Measurements from ENCODE around the gene CHCHD4. TPM values are rescaled to one million over a fixed set of nuclear protein-coding genes. Genes with fewer than 3 reads are reported as not detected.
"Not testable (repeated sequence)": the region's sequence is repeated elsewhere in the genome, so short reads cannot be mapped to it uniquely, and the experiment has no call there.

The CHCHD4 gene
- total RNA-seq, 4 donors from 2014 or later, result 21.2 to 27.0 (median 24.3) TPM

DNA sequence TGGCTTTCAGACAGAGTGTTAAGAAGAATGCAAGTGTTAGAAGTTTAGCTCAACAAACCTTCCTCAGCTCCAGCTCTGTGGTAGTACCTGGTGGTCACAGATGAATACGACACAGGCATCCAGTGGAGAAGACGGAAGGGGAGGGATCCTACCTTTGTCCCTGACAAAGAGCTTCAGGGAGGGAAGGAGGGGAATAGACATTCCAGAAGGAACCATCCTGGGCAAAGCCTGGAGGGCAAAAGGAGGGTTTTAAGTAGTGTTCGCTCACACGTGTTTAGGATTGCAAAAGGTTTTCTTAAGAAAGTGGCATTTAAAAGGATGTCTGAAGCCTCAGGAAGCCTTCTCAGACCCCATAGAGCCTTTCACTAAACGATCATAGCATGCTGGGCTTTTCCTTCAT is 2.8 kb downstream of the CHCHD4 start:
- 85% methylated on average over 5 of the region's 5 CpGs for WGBS
- intact Hi-C loops (cut with DNase I), result loop anchor here (5.0 kb wide), 1 partner anchor 225 kb away; no protein-coding TSS in a partner anchor
- H3K27me3 ChIP-seq, result no peaks in the 10 kb centered on the region
- H3K4me1 ChIP-seq, result peaks cover 28 to 50% (median 37%) of the 10 kb centered on the region in 4 donors
- H3K27ac ChIP-seq (replicated peaks in 1 of 4), result no peak overlapping the region
- H3K4me3 ChIP-seq, result no peak overlapping the region
- no peaks in the 10 kb centered on the region for H3K9me3 ChIP-seq
- peaks cover 0 to 37% (median 28%) of the 10 kb centered on the region in 4 donors for H3K36me3 ChIP-seq
- peak; percentile 21 for DNase-seq (ENCODE audit: extremely low spot score)
- TF ChIP-seq, protein P1, sequence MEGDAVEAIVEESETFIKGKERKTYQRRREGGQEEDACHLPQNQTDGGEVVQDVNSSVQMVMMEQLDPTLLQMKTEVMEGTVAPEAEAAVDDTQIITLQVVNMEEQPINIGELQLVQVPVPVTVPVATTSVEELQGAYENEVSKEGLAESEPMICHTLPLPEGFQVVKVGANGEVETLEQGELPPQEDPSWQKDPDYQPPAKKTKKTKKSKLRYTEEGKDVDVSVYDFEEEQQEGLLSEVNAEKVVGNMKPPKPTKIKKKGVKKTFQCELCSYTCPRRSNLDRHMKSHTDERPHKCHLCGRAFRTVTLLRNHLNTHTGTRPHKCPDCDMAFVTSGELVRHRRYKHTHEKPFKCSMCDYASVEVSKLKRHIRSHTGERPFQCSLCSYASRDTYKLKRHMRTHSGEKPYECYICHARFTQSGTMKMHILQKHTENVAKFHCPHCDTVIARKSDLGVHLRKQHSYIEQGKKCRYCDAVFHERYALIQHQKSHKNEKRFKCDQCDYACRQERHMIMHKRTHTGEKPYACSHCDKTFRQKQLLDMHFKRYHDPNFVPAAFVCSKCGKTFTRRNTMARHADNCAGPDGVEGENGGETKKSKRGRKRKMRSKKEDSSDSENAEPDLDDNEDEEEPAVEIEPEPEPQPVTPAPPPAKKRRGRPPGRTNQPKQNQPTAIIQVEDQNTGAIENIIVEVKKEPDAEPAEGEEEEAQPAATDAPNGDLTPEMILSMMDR (IDR thresholded peaks at IDR 0.05), result no peak
- no peak for TF ChIP-seq POLR2A (IDR thresholded peaks at IDR 0.05; ENCODE audit: low read depth)
- TF ChIP-seq POLR2AphosphoS5 (IDR thresholded peaks at IDR 0.05), result no peak
- TF ChIP-seq EP300 (IDR thresholded peaks at IDR 0.05), result no peak

GRCh38 chr3:14120921-14121448 is 3.7 kb downstream of the CHCHD4 start:
- 94% methylated on average over 2 of the region's 2 CpGs for WGBS
- not testable (repeated sequence) for H3K9me3 ChIP-seq; H3K27ac ChIP-seq (replicated peaks in 1 of 4); H3K27me3 ChIP-seq; H3K4me3 ChIP-seq
- intact Hi-C loops (cut with DNase I), result loop anchor here (5.0 kb wide), 1 partner anchor 224 kb away; no protein-coding TSS in a partner anchor
- H3K36me3 ChIP-seq, result peaks cover 4 to 40% (median 34%) of the 10 kb centered on the region in 4 donors
- peaks cover 19 to 41% (median 28%) of the 10 kb centered on the region in 4 donors for H3K4me1 ChIP-seq
- DNase-seq (ENCODE audit: extremely low spot score), result peak; percentile 26

GRCh38 chr3:14120111-14120920 is 4.4 kb downstream of the CHCHD4 start:
- Histone ChIP-seq H3K27ac (replicated peaks in 1 of 4) (no peak overlapping the region), H3K4me1 (peaks cover 16 to 35% (median 26%) of the 10 kb centered on the region in 4 donors), H3K4me3 (no peak overlapping the region), H3K9me3 (no peaks in the 10 kb centered on the region), H3K36me3 (peaks cover 6 to 47% (median 40%) of the 10 kb centered on the region in 4 donors), H3K27me3 (no peaks in the 10 kb centered on the region)
- intact Hi-C loops (cut with DNase I), result loop anchor here (5.0 kb wide), 1 partner anchor 223 kb away; no protein-coding TSS in a partner anchor
- peak; percentile 79 for DNase-seq (ENCODE audit: extremely low spot score)
- WGBS, result 94% methylated on average over 11 of the region's 11 CpGs
- TF ChIP-seq POLR2A (IDR thresholded peaks at IDR 0.05; ENCODE audit: low read depth) (no peak), POLR2AphosphoS5 (IDR thresholded peaks at IDR 0.05) (no peak), EP300 (IDR thresholded peaks at IDR 0.05) (no peak)
- TF ChIP-seq, protein P1 (IDR thresholded peaks at IDR 0.05), result no peak

DNA sequence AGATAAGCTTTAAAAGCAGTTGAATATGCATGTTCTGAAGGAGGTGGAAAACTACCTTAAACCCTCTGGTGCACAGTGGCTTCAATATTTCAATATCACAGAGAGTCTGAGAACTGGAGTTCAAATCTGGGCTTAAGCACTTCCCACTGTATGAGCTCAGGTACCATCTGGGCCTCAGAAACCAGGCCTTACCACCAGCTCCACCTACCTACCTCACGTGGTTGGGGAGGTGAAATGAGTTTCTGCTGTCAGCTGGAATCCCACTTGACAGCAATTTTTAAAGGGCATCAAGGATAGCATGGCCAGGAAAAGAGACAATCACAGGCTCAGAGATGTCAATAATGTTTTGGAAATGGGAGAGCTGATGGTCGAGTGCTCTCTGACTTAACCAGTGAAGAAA is 5.0 kb downstream of the CHCHD4 start:
- peaks cover 16 to 35% (median 26%) of the 10 kb centered on the region in 4 donors for H3K4me1 ChIP-seq
- intact Hi-C loops (cut with DNase I), result loop anchor here (5.0 kb wide), 1 partner anchor 222 kb away; no protein-coding TSS in a partner anchor
- no peaks in the 10 kb centered on the region for H3K27me3 ChIP-seq
- DNase-seq (ENCODE audit: extremely low spot score), result no peak
- TF ChIP-seq EP300 (IDR thresholded peaks at IDR 0.05) (no peak), POLR2A (IDR thresholded peaks at IDR 0.05; ENCODE audit: low read depth) (no peak), POLR2AphosphoS5 (IDR thresholded peaks at IDR 0.05) (no peak)
- TF ChIP-seq, protein P1 (IDR thresholded peaks at IDR 0.05), result no peak
- H3K9me3 ChIP-seq, result no peaks in the 10 kb centered on the region
- 94% methylated on average over 2 of the region's 2 CpGs for WGBS
- H3K4me3 ChIP-seq, result no peak overlapping the region
- H3K27ac ChIP-seq (replicated peaks in 1 of 4), result no peak overlapping the region
- H3K36me3 ChIP-seq, result peaks cover 12 to 54% (median 47%) of the 10 kb centered on the region in 4 donors
